Subcutaneous adipose tissue (tissue), 4 donors: ENCODE measurements around the gene OXT. TPM values are rescaled to one million over a fixed set of nuclear protein-coding genes. Genes with fewer than 3 reads are reported as not detected.

ENCODE experiments used
- total RNA-seq, 4 donors: library from RNA; depleted of rRNA; stranded (reverse); fragments of >200 nt; gene quantifications; one replicate each; pipeline ENCODE4 v1.1.0, GENCODE V29; 2016
- TF ChIP-seq, protein P1 (sequence below): fragments of 450-650 bp; IDR thresholded peaks from one replicate; pipeline ENCODE4 v1.5.1; 2016; ENCODE audit warnings: low read depth, mild to moderate bottlenecking, control low read depth, antibody characterized with exemption, moderate library complexity

OXT gene
- total RNA-seq, 4 donors from 2014 or later, result 2.0 to 3.5 (median 2.3) TPM; not detected in 1

DNA sequence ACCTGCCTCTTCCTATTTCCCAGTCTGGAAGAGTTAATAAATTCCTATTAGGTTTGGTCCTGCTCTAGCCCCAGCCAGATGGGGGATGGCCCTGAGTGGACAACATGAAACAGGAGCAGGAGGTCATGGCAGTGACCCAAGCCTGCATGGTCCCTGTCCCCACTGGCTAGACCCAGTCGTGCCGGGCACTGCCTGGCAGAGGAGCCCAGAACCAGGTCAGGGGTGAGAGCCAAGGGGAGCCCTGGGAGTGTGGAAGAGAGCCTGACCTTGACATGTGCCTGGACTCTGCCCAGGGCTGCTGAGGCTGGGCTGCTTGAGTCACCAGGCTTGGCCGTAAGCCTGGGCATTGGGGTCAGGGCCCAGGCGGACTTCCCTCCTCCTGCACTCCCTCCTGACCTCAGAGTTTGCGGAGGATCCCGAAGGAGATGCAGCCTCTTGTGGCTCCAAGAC lies 9.5 kb downstream of the OXT start:
- TF ChIP-seq, protein P1, sequence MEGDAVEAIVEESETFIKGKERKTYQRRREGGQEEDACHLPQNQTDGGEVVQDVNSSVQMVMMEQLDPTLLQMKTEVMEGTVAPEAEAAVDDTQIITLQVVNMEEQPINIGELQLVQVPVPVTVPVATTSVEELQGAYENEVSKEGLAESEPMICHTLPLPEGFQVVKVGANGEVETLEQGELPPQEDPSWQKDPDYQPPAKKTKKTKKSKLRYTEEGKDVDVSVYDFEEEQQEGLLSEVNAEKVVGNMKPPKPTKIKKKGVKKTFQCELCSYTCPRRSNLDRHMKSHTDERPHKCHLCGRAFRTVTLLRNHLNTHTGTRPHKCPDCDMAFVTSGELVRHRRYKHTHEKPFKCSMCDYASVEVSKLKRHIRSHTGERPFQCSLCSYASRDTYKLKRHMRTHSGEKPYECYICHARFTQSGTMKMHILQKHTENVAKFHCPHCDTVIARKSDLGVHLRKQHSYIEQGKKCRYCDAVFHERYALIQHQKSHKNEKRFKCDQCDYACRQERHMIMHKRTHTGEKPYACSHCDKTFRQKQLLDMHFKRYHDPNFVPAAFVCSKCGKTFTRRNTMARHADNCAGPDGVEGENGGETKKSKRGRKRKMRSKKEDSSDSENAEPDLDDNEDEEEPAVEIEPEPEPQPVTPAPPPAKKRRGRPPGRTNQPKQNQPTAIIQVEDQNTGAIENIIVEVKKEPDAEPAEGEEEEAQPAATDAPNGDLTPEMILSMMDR, result no peak

DNA sequence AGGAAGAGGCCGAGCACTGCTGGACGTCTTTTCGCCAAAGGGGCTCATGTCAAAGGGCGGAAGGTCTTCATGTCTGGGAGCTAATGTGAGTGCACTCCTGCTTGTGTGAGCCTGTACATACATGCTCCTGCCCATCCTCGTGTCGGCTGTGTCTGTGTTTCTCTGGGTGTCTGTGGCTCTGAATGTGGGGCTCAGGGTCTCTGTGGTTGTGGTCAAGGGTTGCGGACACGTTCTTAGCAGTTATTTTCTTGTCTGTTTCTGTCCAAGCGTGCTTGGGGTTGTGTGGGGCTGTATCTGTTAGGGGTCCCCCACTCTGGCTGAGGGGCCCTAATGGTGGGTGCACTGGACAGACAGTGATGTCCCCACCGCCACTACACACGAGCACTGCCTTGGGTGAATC lies 10.2 kb downstream of the OXT start:
- TF ChIP-seq, protein P1, result no peak

DNA sequence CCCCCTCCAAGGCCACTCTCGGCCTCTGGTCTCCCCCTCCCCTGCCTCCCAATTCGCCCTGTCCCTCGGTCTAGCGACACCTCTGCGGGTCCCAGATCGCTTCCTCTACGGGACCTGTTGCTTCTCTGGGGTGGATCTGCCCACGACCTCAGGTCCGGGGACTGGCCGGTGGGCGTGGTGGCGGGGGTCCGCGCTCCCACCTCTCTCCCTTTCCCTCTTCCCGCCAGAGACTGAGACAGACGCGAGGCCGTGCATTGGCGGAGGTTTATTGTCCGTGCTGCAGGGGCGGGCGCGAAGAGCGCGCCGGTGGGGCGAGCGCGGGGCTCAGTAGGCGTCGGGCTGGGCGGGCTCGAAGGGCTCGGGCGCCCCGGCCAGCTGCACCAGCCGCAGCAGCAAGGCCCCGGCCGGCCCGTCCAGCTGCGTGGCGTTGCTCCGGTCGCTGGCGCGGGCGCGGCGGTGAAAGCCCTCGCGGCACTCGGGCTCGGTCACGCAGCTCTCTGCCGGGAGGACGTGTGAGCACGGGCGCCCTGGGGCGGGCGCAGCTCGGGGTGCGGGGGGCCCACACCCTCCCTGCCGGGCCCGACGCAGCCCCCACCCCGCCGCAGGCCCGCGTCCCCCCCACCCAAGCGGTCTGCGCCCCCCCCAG lies 11.0 kb downstream of the OXT start:
- TF ChIP-seq, protein P1, result no peak

DNA sequence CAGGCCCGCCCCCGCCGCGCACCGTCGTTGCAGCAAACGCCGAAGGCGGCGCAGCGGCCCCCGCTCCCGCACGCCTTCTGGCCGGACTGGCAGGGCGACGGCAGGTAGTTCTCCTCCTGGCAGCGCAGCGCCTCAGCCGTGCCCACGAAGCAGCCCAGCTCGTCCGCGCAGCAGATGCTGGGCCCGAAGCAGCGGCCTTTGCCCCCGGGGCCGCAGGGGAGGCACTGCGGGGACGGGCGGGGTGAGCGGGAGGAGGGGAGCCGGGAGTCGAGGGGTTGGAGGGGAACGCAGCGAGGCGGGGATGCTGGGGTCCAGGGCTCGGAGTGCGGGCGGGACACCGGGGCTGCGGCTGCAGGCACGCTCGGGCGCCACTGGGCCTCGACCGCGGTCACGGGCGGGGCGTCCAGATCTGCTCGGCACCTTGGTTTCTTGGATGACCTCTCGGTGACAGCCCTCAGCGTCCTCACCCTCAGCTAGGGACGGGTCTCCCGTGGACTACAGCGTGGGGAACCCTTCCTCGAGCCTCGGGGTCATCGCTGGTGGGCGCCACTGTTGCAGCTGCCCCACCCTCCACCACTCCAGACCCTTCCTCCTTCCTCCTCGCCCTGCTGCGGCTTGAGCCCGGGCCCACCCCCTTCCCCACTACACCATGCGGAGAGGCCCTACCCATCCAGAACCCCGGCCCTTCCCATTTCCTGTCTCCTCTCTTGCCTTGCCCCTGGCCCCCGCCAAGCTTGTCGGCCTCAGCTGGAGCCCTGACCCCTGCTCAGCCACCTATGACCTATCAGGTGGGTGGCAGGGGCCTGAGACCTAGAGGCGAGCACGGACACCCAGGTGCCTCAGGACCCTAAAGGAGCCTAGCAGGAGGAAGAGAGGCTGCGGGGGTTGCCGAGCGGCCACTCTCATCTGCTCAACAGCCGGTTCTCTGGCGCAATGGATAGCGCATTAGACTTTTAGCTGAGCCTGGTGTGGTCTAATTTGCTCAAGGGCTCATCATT lies 11.8 kb downstream of the OXT start:
- TF ChIP-seq, protein P1, result no peak

DNA sequence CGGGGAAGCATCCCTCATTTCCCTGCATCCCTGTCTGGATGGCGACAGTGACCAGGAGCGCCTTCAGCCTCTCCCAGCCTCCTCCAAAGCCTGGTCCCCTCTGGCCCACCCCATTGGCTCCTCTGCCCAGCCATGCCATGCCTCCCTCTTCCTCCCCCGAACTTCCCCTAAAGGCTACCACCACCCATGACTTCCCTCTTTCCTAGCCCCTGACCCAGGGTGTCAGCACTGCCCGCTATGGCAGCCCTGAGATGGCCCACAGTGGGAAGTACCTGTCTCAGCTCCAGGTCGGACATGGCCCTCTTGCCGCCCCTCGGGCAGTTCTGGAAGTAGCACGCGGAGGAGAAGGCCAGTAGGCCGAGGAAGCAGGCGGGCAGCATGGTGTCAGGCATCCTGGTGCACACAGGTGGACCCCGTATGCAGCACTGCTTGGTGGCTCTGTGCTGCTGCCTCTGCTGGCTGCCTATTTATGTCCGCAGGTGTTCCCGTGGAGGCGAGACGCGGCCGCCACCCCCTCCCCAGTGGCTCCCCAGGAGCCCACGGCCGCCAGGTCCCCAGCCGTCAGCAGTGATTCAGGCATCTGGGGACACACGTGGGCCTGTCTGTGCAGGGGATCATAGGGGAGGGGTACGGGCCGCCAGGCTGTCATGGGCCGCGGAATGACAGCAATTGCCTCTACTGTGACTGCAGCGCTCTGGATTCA lies 13.0 kb downstream of the OXT start, which contains the start of gene AVP:
Gene AVP (minus strand): TSS at position 442 of the 703 bp plus-strand sequence. CDS start 50 bp downstream, at position 392.
- TF ChIP-seq, protein P1, result no peak

DNA sequence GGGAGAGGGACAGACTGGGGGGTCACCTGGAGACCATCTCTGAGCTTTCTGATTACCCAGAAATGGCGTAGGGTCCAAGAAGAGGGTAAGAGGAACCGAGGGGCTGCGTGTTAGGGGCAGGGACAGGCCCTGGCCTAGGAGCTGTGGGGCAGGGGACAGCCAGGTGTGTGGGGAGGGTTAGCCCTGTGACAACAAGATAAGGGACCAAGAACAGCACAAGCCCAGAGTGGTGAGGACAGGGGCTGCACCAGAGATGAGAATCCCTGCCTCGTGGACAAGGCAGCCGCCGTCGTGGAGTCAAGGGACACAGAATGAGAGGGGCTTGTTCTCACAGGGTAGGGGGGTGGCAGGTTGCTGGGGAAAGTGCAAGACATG lies 13.6 kb downstream of the OXT start:
- TF ChIP-seq, protein P1, result no peak
